Activated CD8-positive, alpha-beta T cell treated with anti-CD3 and anti-CD28 coated beads for 36 hours (primary cell): ENCODE results near the gene THSD7B. TPM values are rescaled to one million over a fixed set of nuclear protein-coding genes. Genes with fewer than 3 reads are reported as not detected.

Experiments used
- ATAC-seq: fragments of 200-7000 bp; cut with Tn5 transposase; one replicate; pipeline ENCODE4 v1.10.0; 2021; ENCODE audit warnings: mild to moderate bottlenecking, moderate library complexity
- CTCF ChIA-PET: fragments of 350-600 bp; sonication (Branson Sonifier 250); formaldehyde crosslinking; loops from one replicate; lab custom pipeline; 2021; ENCODE audit warnings: antibody characterized with exemption; lab: Charles Lee
- POLR2A ChIA-PET: fragments of 350-600 bp; sonication (Branson Sonifier 250); formaldehyde crosslinking; loops from one replicate; lab custom pipeline; 2021; ENCODE audit warnings: antibody characterized with exemption; lab: Charles Lee
- DNase-seq: peaks from one replicate; pipeline ENCODE4 v3.0.0-alpha.2; 2020
- H3K27ac Mint-ChIP-seq: one replicate; pipeline ENCODE4 v1.8.0; 2021; ENCODE audit warnings: mild to moderate bottlenecking, mixed read lengths
- H3K27me3 Mint-ChIP-seq: one replicate; pipeline ENCODE4 v1.8.0; 2021; ENCODE audit warnings: mixed read lengths
- H3K36me3 Mint-ChIP-seq: one replicate; pipeline ENCODE4 v1.8.0; 2021; ENCODE audit warnings: low read depth, mixed read lengths
- H3K4me1 Mint-ChIP-seq: one replicate; pipeline ENCODE4 v1.8.0; 2021; ENCODE audit warnings: low read depth, mixed read lengths
- H3K4me3 Mint-ChIP-seq: one replicate; pipeline ENCODE4 v1.8.0; 2021; ENCODE audit warnings: mild to moderate bottlenecking, moderate library complexity, mixed read lengths
- H3K9me3 Mint-ChIP-seq: one replicate; pipeline ENCODE4 v1.8.0; 2021; ENCODE audit warnings: mixed read lengths
- CTCF ChIP-seq: fragments of 200-600 bp; IDR thresholded peaks from one replicate; pipeline ENCODE4 v1.8.0; 2022; ENCODE audit warnings: antibody characterized with exemption, mild to moderate bottlenecking
- intact Hi-C: fragments of 100-400 bp; cut with micrococcal nuclease; formaldehyde crosslinking; loops from one replicate; pipeline ENCODE4 v1.10.0; 2022
- total RNA-seq, 2 experiments: library from RNA; stranded (reverse); gene quantifications; one replicate each; pipeline ENCODE4 v1.2.3, GENCODE V29; 2021

THSD7B gene
- total RNA-seq, 2 experiments from 2014 or later = not detected

- intact Hi-C loops = no loop called here
- no peak for TF ChIP-seq CTCF
- H3K9me3 Mint-ChIP-seq = peaks cover 6% of the 10 kb centered on the region
- no peaks in the 10 kb centered on the region for H3K4me1 Mint-ChIP-seq
- no peak overlapping the region for H3K27ac Mint-ChIP-seq
- POLR2A ChIA-PET = interaction anchor here (0.6 kb wide), 1 partner anchor 71 kb away, joined by 3 read pairs; no protein-coding TSS in a partner anchor
- H3K36me3 Mint-ChIP-seq = no peaks in the 10 kb centered on the region
- DNase-seq (no peak), ATAC-seq (no peak)
- H3K27me3 Mint-ChIP-seq = no peaks in the 10 kb centered on the region
- CTCF ChIA-PET = no interaction called here
- no peak overlapping the region for H3K4me3 Mint-ChIP-seq
These were observed 621.7 kb downstream of the THSD7B start for GRCh38 chr2:137387044-137387443.

GRCh38 chr2:137405496-137405895 lies 640.2 kb downstream of the THSD7B start:
- no peak for DNase-seq
- no peak for TF ChIP-seq CTCF
- no peaks in the 10 kb centered on the region for H3K4me1 Mint-ChIP-seq
- intact Hi-C loops = no loop called here
- no peaks in the 10 kb centered on the region for H3K36me3 Mint-ChIP-seq
- CTCF ChIA-PET = no interaction called here
- ATAC-seq = no peak
- POLR2A ChIA-PET = no interaction called here
- H3K27me3 Mint-ChIP-seq = no peaks in the 10 kb centered on the region
- H3K4me3 Mint-ChIP-seq = no peak overlapping the region
- H3K9me3 Mint-ChIP-seq = peaks cover 2% of the 10 kb centered on the region
- no peak overlapping the region for H3K27ac Mint-ChIP-seq

GRCh38 chr2:137411585-137411984 lies 646.2 kb downstream of the THSD7B start:
- ATAC-seq (no peak), DNase-seq (no peak)
- Mint-ChIP-seq H3K27me3 (no peaks in the 10 kb centered on the region), H3K4me3 (no peak overlapping the region), H3K36me3 (no peaks in the 10 kb centered on the region), H3K9me3 (peaks cover 2% of the 10 kb centered on the region), H3K4me1 (no peaks in the 10 kb centered on the region), H3K27ac (no peak overlapping the region)
- TF ChIP-seq CTCF = no peak
- intact Hi-C loops = no loop called here
- ChIA-PET POLR2A (no interaction called here), CTCF (no interaction called here)

- CTCF ChIA-PET = no interaction called here
- POLR2A ChIA-PET = no interaction called here
These were observed 655.4 kb downstream of the THSD7B start for GRCh38 chr2:137420744-137421143.

GRCh38 chr2:137435162-137435561 lies 669.8 kb downstream of the THSD7B start:
- Mint-ChIP-seq H3K4me3 (no peak overlapping the region), H3K4me1 (no peaks in the 10 kb centered on the region), H3K9me3 (peaks cover 2% of the 10 kb centered on the region), H3K36me3 (no peaks in the 10 kb centered on the region), H3K27ac (no peak overlapping the region), H3K27me3 (no peaks in the 10 kb centered on the region)
- intact Hi-C loops = no loop called here
- ChIA-PET CTCF (no interaction called here), POLR2A (no interaction called here)
- DNase-seq (no peak), ATAC-seq (no peak)
- TF ChIP-seq CTCF = no peak

More at GRCh38 chr2:137420744-137421143, 655.4 kb downstream of the THSD7B start:
- H3K9me3 Mint-ChIP-seq = peaks cover 1% of the 10 kb centered on the region
- intact Hi-C loops = no loop called here
- TF ChIP-seq CTCF = no peak
- H3K36me3 Mint-ChIP-seq = no peaks in the 10 kb centered on the region
- H3K4me1 Mint-ChIP-seq = no peaks in the 10 kb centered on the region
- H3K4me3 Mint-ChIP-seq = no peak overlapping the region
- H3K27me3 Mint-ChIP-seq = no peaks in the 10 kb centered on the region
- no peak overlapping the region for H3K27ac Mint-ChIP-seq
- no peak for DNase-seq
- no peak for ATAC-seq
